Endothelial cell of umbilical vein (primary cell): Measurements from ENCODE around the gene ANXA2. TPM values are rescaled to one million over a fixed set of nuclear protein-coding genes. Genes with fewer than 3 reads are reported as not detected.

Source experiments
- BruUV-seq: library from RNA; stranded (reverse); fragments of 400-500 nt; replicated peaks from 2 replicates; lab custom pipeline; 2021; lab: Mats Ljungman, UMichigan
- CTCF ChIA-PET: fragments of 300-600, 350-600 bp; sonication (Branson Sonifier 250); formaldehyde crosslinking; loops from one replicate; lab custom pipeline; 2021; ENCODE audit warnings: antibody characterized with exemption, inconsistent platforms; lab: Charles Lee
- POLR2A ChIA-PET: fragments of 300-600, 350-600 bp; sonication (Branson Sonifier 250); formaldehyde crosslinking; loops from one replicate; lab custom pipeline; 2021; ENCODE audit warnings: antibody characterized with exemption, inconsistent platforms; lab: Charles Lee
- DNase-seq: peaks from one replicate; pipeline ENCODE4 v3.0.0-alpha.2; 2011; ENCODE audit warnings: low read depth, low spot score
- FAIRE-seq: peaks from 2 replicates; lab custom pipeline; 2011; peaks lifted over from hg19 to GRCh38; lab: Jason Lieb, UNC
- H2AFZ ChIP-seq: 2 replicates; pipeline ENCODE4 v1.6.0; 2012; ENCODE audit warnings: low read depth, low read length, control low read depth, inconsistent platforms
- H3K27ac ChIP-seq: 2 replicates; pipeline ENCODE4 v1.5.1; 2011; ENCODE audit warnings: low read depth, mild to moderate bottlenecking, control low read depth, low read length, moderate library complexity; ENCODE audit not compliant: insufficient read depth
- H3K27me3 ChIP-seq, 2 experiments: 2 replicates each; pipeline versions ENCODE4 v1.6.0 to v1.6.1; 2011; ENCODE audit warnings: low read length in 2 of 2, mixed read lengths in 1 of 2; ENCODE audit not compliant: control insufficient read depth in 2 of 2, insufficient read depth in 2 of 2
- H3K36me3 ChIP-seq, 2 experiments: 2 replicates in 1 of 2; 3 replicates in 1 of 2; pipeline ENCODE4 v1.5.1; 2011; ENCODE audit warnings: low read length in 2 of 2, mild to moderate bottlenecking in 1 of 2, moderate library complexity in 1 of 2; ENCODE audit not compliant: control insufficient read depth in 2 of 2, insufficient read depth in 2 of 2; ENCODE audit errors: extremely low read depth in 1 of 2
- H3K4me1 ChIP-seq: 3 replicates; pipeline ENCODE4 v1.5.1; 2011; ENCODE audit warnings: mild to moderate bottlenecking, low read length; ENCODE audit not compliant: control insufficient read depth, insufficient read depth; ENCODE audit errors: extremely low read depth
- H3K4me2 ChIP-seq: 2 replicates; pipeline ENCODE4 v1.6.1; 2011; ENCODE audit warnings: low read length, control low read depth, mixed read lengths; ENCODE audit not compliant: insufficient read depth
- H3K4me3 ChIP-seq, 3 experiments: fragments of 200-600 bp in 1 of 3; sonication (generic), shearing (Covaris generic) in 1 of 3; replicated peaks in 1 of 3; 2 replicates each; pipeline ENCODE4 v1.5.1; 2011 to 2016; ENCODE audit warnings: control low read depth in 3 of 3, low read length in 3 of 3, mild to moderate bottlenecking in 2 of 3, inconsistent platforms in 1 of 3, low read depth in 1 of 3, moderate library complexity in 1 of 3; ENCODE audit not compliant: insufficient read depth in 1 of 3
- H3K79me2 ChIP-seq: 2 replicates; pipeline ENCODE4 v1.6.0; 2012; ENCODE audit warnings: low read length, inconsistent platforms; ENCODE audit not compliant: control insufficient read depth, insufficient read depth
- H3K9ac ChIP-seq: replicated peaks from 2 replicates; pipeline ENCODE3; 2011; ENCODE audit warnings: low read length, control low read depth; ENCODE audit not compliant: insufficient read depth; ENCODE audit errors: extremely low read depth
- H3K9me1 ChIP-seq: replicated peaks from 3 replicates; pipeline ENCODE4 v1.6.0; 2011; ENCODE audit warnings: mild to moderate bottlenecking, low read length; ENCODE audit not compliant: control insufficient read depth, insufficient read depth; ENCODE audit errors: extremely low read depth
- H3K9me3 ChIP-seq: replicated peaks from 2 replicates; pipeline ENCODE4 v1.5.1; 2012; ENCODE audit warnings: low read length, inconsistent platforms; ENCODE audit not compliant: control insufficient read depth, insufficient read depth
- H4K20me1 ChIP-seq: replicated peaks from 2 replicates; pipeline ENCODE3; 2011; ENCODE audit warnings: mild to moderate bottlenecking, low read length; ENCODE audit not compliant: control insufficient read depth, insufficient read depth; ENCODE audit errors: extremely low read depth
- EZH2 ChIP-seq: IDR thresholded peaks from 2 replicates; pipeline ENCODE4 v1.6.1; 2012; ENCODE audit warnings: borderline replicate concordance, low read depth, mild to moderate bottlenecking, moderate library complexity, low read length, inconsistent platforms; ENCODE audit not compliant: severe bottlenecking
- FOS ChIP-seq: IDR thresholded peaks from 2 replicates; pipeline ENCODE4 v1.6.1; 2011; ENCODE audit warnings: mild to moderate bottlenecking, low read length, moderate library complexity, borderline replicate concordance; ENCODE audit not compliant: insufficient read depth
- GATA2 ChIP-seq: IDR thresholded peaks from 2 replicates; pipeline ENCODE4 v1.7.0; 2011; ENCODE audit warnings: low read depth, mild to moderate bottlenecking, moderate library complexity, mixed read lengths, low read length; ENCODE audit not compliant: insufficient read length, insufficient read depth
- JUN ChIP-seq: IDR thresholded peaks from 2 replicates; pipeline ENCODE4 v1.6.1; 2011; ENCODE audit warnings: borderline replicate concordance, low read depth; ENCODE audit not compliant: insufficient read length, insufficient read depth
- MAX ChIP-seq: IDR thresholded peaks from 2 replicates; pipeline ENCODE4 v1.6.1; 2011; ENCODE audit not compliant: insufficient read depth, insufficient read length
- MYC ChIP-seq: IDR thresholded peaks from one replicate; pipeline ENCODE4 v1.6.1; 2011; ENCODE audit warnings: mild to moderate bottlenecking, low read depth, low read length
- POLR2A ChIP-seq: IDR thresholded peaks from 2 replicates; pipeline ENCODE4 v1.6.1; 2012; ENCODE audit warnings: low read depth, mild to moderate bottlenecking, control low read depth, low read length
- POLR2AphosphoS5 ChIP-seq: IDR thresholded peaks from 2 replicates; pipeline ENCODE4 v1.6.1; 2012; ENCODE audit warnings: low read depth, mild to moderate bottlenecking, control low read depth, low read length, moderate library complexity; ENCODE audit not compliant: insufficient read depth
- dilution Hi-C: fragments of 300-500 bp; cut with MboI; formaldehyde crosslinking; loops from one replicate; pipeline ENCODE4 v1.15.0; 2019; ENCODE audit warnings: low sequenced_read_pairs; ENCODE audit not compliant: extremely low pct_ligation_motif_present
- intact Hi-C: fragments of 100-400 bp; cut with micrococcal nuclease; formaldehyde crosslinking; loops from one replicate; pipeline ENCODE4 v1.10.0; 2022
- polyA plus RNA-seq, 4 experiments: library from polyadenylated mRNA; depleted of rRNA in 3 of 4; stranded (reverse) in 3 of 4; unstranded in 1 of 4; fragments of >200 nt; gene quantifications; 2 replicates each; pipeline versions ENCODE4 v1.2.1 to v1.2.3, GENCODE V29; 2011 to 2012; ENCODE audit warnings: missing spikeins in 1 of 4
- total RNA-seq: library from RNA; stranded (reverse); gene quantifications from 2 replicates; pipeline ENCODE4 v1.2.3, GENCODE V29; 2021
- TF ChIP-seq, protein P1 (sequence below), 2 donors: IDR thresholded peaks; 1 replicate in 1 of 2; 2 replicates in 1 of 2; pipeline ENCODE4 v1.5.1; 2011; ENCODE audit warnings: low read length in 2 of 2, mild to moderate bottlenecking in 2 of 2, moderate library complexity in 2 of 2, control low read depth in 1 of 2, inconsistent platforms in 1 of 2, low read depth in 1 of 2; ENCODE audit not compliant: insufficient read depth in 1 of 2; ENCODE audit errors: extremely low read depth in 1 of 2

The ANXA2 gene
- total and polyA plus RNA-seq, 2 donors (not counting 3 experiments of a cell fraction or from before 2014, with no cell fraction given): 2,725 to 3,299 TPM

DNA sequence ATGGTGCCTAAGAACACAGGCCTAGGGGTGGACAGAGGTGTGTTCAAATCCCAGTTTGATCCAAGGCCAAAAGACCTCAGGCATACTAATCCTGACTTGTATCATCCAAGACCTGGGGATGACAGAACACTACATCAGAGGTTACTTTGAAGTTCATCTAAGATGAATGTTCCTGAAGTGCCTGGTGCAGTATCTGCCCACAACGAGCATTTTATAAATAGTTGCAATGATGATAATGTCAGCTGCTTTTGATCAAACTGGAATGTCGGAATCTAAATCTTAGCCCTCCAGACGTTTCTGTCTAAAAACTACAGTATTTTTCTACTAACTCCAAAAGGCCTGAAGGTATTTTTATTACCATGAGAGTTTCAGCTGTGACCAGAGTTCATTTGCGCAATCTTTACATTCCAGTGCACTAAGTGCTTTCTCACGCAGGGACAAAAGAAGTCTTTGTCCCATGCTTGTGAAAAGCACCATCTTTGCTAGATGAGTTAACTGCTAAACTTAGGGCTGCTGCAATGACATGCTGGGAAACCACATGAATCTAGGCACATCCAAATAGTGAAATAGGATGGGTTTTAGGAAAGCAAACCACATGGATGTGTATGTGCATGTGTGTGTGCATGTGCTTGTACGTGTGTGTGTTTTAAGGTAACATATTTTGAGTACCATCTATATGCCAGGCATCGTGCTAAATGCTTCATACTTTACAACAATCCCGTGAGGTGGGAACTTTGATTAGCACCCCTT, 18.1 kb downstream of the ANXA2 start:
- Histone ChIP-seq H2AFZ (no peak overlapping the region), H4K20me1 (peaks cover 11% of the 10 kb centered on the region), H3K9me1 (no peaks in the 10 kb centered on the region), H3K4me1 (peaks cover 84% of the 10 kb centered on the region), H3K27me3 (no peaks in the 10 kb centered on the region), H3K36me3 (peaks cover 38 to 53% of the 10 kb centered on the region in 2 experiments), H3K79me2 (peaks cover 87% of the 10 kb centered on the region), H3K4me2 (no peak overlapping the region), H3K4me3 (no peak overlapping the region), H3K27ac (peak overlapping the region; percentile 38), H3K9ac (no peak overlapping the region), H3K9me3 (no peaks in the 10 kb centered on the region)
- ChIA-PET POLR2A (no interaction called here), CTCF (interaction anchor here (1.4 kb wide), 1 partner anchor 9 kb away, joined by 3 read pairs; no protein-coding TSS in a partner anchor)
- intact Hi-C loops: no loop called here
- TF ChIP-seq MYC (no peak), POLR2AphosphoS5 (peak; percentile 24), POLR2A (peak; percentile 59)
- FAIRE-seq (no peak), DNase-seq (no peak)
- dilution Hi-C loops: no loop called here
- BruUV-seq: no TSS peak

- Histone ChIP-seq H4K20me1 (peaks cover 8% of the 10 kb centered on the region), H3K4me1 (peaks cover 83% of the 10 kb centered on the region)
Measured at GRCh38 chr15:60379185-60379524, 18.6 kb downstream of the ANXA2 start.

More at GRCh38 chr15:60379185-60379524, 18.6 kb downstream of the ANXA2 start:
- Histone ChIP-seq H2AFZ (no peak overlapping the region), H3K27ac (peak overlapping the region; percentile 38), H3K9me1 (no peaks in the 10 kb centered on the region), H3K9me3 (no peaks in the 10 kb centered on the region), H3K4me2 (no peak overlapping the region), H3K36me3 (peaks cover 38 to 49% of the 10 kb centered on the region in 2 experiments), H3K27me3 (no peaks in the 10 kb centered on the region), H3K4me3 (no peak overlapping the region), H3K9ac (no peak overlapping the region), H3K79me2 (peaks cover 84% of the 10 kb centered on the region)
- ChIA-PET CTCF (interaction anchor here (1.4 kb wide), 1 partner anchor 8 kb away, joined by 3 read pairs; no protein-coding TSS in a partner anchor), POLR2A (no interaction called here)
- dilution Hi-C loops: no loop called here
- no peak for TF ChIP-seq MYC
- TF ChIP-seq FOS: no peak
- TF ChIP-seq MAX: no peak
- no peak for TF ChIP-seq JUN
- no peak for TF ChIP-seq POLR2A
- TF ChIP-seq GATA2: no peak
- no peak for TF ChIP-seq EZH2
- no peak for TF ChIP-seq POLR2AphosphoS5
- TF ChIP-seq, protein P1, sequence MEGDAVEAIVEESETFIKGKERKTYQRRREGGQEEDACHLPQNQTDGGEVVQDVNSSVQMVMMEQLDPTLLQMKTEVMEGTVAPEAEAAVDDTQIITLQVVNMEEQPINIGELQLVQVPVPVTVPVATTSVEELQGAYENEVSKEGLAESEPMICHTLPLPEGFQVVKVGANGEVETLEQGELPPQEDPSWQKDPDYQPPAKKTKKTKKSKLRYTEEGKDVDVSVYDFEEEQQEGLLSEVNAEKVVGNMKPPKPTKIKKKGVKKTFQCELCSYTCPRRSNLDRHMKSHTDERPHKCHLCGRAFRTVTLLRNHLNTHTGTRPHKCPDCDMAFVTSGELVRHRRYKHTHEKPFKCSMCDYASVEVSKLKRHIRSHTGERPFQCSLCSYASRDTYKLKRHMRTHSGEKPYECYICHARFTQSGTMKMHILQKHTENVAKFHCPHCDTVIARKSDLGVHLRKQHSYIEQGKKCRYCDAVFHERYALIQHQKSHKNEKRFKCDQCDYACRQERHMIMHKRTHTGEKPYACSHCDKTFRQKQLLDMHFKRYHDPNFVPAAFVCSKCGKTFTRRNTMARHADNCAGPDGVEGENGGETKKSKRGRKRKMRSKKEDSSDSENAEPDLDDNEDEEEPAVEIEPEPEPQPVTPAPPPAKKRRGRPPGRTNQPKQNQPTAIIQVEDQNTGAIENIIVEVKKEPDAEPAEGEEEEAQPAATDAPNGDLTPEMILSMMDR (IDR thresholded peaks at IDR 0.05; ENCODE audit: extremely low read depth in 1 of 2, insufficient read depth in 1 of 2, low read depth in 1 of 2, low read length in 2 of 2): no peak
- intact Hi-C loops: no loop called here
- FAIRE-seq (no peak), DNase-seq (no peak)
- BruUV-seq: no TSS peak
